ENCODE results near the gene TTF2.

TTF2 gene

DNA sequence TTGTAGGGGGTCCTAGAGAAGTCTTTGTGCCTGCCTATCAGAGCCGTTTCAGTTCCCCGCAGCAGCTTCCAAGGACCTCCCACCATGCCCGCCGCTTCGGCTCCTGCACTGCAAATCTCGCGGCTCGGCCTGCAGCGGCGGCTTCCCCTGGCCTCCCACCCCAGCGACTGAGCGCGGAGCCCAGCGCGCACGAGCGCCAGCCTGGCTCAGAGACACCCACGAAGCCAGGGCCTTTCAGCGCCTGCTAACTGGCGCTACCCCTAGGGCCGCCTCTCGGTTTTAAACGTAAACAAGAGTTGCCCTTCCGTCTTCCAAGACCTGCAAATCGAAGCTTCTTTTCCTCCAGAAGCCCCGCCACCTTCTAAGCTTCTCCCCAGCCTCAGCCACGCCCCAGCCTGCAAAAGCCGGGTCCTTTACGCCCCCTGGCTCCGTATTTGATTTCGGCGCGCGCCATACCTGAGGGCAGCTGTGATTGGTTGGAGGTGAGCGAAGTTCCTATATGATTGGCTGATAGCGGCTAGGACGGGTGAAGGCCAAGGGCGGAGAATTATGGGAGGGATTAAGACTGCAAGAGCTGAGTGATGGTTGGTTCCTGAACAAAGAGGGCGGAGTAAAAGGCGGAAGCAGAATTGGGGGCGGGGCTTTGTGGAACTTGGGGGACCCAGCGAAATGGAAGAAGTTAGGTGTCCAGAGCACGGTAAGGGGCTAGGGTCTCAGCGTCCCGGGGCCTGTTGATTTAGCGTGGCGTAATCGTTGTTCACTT lies at the start of gene TTF2:
TSS of gene TTF2 (plus strand) at position 649 of the 763 bp plus-strand sequence. CDS start at position 670, 21 bp downstream.
- FAIRE-seq (peak; percentile 99), DNase-seq (ENCODE audit: extremely low spot score, insufficient read length, low read depth) (peak; percentile 88)

DNA sequence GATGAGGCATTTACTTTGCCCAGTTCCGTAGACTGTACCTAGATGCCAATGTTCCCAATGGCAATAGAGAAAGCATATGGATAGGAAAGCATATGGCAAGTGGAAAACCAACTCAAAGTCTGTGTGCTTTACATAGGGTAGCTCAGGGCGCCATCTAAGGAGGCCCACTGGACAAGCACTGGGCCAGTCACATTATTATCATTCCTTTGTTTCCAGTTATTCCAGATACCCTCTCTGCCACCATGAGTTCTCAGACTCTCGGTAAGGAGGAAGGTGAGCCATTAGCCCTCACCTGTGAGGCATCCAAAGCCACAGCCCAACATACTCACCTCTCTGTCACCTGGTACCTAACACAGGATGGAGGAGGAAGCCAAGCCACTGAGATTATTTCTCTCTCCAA lies 48.8 kb upstream of the TTF2 start:
- FAIRE-seq (no peak), DNase-seq (ENCODE audit: extremely low spot score, insufficient read length, low read depth) (no peak)

DNA sequence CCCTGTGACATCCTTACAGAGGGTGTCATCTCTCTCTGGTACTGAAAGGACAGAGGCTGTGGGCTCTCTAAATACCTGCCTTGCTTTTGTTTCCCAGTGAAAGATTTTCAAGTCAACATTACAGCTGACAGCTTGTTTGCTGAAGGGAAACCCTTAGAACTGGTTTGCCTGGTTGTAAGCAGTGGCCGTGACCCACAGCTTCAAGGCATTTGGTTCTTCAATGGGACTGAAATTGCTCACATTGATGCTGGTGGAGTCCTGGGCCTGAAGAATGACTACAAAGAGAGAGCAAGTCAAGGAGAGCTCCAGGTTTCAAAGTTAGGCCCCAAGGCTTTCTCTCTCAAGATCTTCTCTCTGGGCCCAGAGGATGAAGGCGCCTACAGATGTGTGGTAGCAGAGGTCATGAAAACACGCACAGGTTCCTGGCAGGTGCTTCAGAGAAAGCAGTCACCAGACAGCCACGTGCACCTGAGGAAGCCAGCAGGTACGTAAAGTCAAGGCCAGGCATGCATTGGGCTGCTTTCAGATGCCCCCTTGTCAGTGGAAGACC lies 46.7 kb upstream of the TTF2 start:
- FAIRE-seq (no peak), DNase-seq (ENCODE audit: extremely low spot score, insufficient read length, low read depth) (no peak)

DNA sequence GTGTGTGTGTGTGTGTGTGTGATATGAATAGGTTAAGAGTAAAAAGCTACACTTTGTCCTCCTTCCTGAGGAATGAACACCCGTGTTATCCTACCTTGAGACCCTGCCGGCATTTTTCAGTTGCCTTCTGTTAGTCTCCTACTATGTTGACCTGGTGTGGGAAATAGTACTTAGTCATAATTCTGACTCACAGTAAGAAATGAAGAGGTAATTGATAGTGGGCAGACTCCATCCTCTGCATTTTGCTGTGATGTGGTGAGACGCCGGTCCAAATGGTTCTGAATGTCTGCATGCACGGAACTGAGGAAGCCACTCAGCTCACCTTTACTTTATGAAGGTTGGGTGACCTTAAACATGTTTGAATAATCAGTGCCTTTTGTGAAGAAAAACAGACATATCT lies 45.9 kb upstream of the TTF2 start:
- FAIRE-seq (no peak), DNase-seq (ENCODE audit: extremely low spot score, insufficient read length, low read depth) (no peak)

DNA sequence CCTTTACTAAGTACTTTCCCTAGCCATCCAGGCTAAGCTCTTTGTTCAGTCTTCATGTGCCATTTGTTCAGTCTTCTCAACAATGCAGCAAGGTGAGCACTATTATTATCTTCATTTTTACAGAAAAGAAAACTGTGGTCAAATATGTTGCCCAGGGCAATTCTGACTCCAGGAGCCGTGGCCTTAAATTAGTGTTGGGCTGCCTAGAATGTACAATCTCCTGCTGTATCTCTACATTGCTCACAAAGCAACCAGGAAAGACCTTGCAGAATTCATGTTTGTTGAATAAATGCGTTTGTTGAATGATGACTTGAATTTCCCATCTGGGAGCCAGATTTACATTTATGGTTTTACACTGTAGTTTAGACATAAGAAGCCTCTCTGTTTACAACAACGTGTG lies 44.4 kb upstream of the TTF2 start:
- no peak for FAIRE-seq

DNA sequence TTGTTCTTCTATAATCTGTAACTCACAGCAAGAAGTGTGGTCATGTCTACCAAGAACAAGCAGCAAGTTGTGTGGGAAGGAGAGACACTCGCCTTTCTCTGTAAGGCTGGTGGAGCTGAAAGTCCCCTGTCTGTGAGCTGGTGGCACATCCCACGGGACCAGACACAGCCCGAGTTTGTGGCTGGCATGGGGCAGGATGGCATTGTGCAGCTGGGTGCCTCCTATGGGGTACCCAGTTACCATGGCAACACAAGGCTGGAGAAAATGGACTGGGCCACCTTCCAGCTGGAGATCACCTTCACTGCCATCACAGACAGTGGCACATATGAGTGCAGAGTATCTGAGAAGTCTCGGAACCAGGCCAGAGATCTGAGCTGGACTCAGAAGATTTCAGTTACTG lies 43.1 kb upstream of the TTF2 start:
- FAIRE-seq (no peak), DNase-seq (ENCODE audit: extremely low spot score, insufficient read length, low read depth) (no peak)

More for the DNA sequence above, 44.4 kb upstream of the TTF2 start:
- no peak for DNase-seq (ENCODE audit: extremely low spot score, insufficient read length, low read depth)

DNA sequence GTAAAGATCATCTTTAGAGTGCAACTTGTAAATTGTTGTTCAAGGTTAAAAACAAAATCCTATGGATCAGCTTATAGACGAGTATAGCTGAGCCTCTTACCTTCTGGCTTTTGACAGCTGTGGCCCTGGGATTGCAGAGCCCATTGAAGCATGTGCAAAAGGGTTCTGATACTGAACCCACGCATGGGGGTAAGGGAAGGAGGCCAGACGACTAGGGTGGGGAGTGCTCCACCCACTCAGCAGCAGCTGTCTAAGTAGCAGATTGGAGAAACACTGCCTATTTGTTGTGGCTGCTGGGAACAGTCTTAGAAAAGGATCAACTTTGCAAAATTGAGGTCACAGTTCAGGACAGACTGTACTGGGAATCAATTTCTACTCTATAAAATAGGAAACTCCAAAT lies 42.5 kb upstream of the TTF2 start:
- no peak for FAIRE-seq

DNA sequence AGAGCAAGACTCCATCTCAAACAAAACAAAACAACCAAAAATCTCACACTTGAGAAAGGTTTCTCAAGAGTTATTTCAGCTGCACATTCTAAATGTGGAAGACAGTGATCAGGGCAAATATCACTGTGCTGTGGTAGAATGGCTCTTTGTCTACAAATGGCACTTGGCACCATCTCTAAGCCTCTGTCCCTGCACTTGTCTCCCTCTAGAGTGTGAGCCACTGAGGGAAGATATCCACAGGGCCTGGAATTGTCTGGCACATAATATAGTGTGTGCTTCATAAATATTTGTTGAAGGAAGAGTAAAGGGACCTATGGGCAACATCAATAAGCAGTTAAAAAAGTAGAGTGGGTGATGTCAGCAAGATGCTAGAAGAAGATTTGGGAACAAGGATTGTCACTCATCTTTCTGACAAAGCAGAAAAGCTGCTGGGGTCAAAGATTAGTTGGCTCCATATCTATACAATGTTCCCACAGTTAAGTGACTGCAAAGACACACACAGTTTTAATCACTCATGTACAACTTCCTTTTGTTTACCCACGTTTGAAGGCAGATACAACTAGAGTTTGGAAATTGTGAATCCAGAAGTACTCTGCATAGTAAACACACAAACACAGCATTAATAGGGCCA lies 39.5 kb upstream of the TTF2 start:
- FAIRE-seq (no peak), DNase-seq (ENCODE audit: extremely low spot score, insufficient read length, low read depth) (no peak)

More for the DNA sequence above, 42.5 kb upstream of the TTF2 start:
- no peak for DNase-seq (ENCODE audit: extremely low spot score, insufficient read length, low read depth)

DNA sequence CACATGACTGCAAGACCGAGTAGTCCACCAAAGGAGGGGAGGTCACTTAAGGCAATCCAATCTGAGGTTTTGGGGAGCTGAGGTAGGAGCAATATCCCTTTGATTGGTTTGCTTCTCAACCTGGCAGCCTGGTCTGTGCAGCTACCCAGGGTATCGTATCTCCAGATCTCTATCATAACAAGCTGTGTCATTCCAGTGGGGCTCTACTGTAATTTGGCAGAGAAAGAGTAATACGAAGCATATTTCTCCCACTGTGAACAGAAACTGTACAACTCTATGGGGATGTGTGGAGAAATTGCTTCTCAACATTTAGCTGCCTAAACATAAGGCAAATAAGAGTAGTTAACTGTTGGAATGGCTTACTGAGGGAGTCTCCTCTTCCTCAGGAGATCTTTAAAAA lies 38.0 kb upstream of the TTF2 start:
- DNase-seq (ENCODE audit: extremely low spot score, insufficient read length, low read depth) (no peak), FAIRE-seq (no peak)

DNA sequence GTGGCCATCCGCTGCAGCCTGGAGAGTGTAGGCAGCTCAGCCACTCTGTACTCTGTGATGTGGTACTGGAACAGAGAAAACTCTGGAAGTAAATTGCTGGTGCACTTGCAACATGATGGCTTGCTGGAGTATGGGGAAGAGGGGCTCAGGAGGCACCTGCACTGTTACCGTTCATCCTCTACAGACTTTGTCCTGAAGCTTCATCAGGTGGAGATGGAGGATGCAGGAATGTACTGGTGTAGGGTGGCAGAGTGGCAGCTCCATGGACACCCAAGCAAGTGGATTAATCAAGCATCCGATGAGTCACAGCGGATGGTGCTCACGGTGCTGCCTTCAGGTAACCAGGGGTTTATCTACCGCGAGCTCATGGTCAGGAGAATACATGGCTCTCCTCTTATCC lies 34.6 kb upstream of the TTF2 start:
- FAIRE-seq (no peak), DNase-seq (ENCODE audit: extremely low spot score, insufficient read length, low read depth) (no peak)

DNA sequence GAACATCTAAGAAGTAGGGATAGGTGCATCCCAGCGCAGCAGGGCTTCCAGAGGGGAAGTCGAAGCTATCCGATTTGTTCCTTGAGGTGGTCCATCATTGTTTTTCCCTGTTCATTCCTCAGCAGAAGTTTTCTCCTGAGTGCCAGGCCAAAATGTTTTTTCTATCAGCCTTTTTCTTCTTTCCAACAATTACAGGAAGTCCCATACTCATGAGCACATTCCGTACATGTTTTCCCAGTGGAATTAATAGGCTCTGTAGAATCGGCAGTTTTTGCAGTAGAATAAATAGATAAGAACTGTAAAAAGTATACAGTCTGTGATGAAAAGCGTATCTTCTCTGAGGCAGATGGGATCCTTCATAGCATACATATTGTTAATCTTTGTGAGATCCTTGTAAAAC lies 33.8 kb upstream of the TTF2 start:
- DNase-seq (ENCODE audit: extremely low spot score, insufficient read length, low read depth) (no peak), FAIRE-seq (no peak)

DNA sequence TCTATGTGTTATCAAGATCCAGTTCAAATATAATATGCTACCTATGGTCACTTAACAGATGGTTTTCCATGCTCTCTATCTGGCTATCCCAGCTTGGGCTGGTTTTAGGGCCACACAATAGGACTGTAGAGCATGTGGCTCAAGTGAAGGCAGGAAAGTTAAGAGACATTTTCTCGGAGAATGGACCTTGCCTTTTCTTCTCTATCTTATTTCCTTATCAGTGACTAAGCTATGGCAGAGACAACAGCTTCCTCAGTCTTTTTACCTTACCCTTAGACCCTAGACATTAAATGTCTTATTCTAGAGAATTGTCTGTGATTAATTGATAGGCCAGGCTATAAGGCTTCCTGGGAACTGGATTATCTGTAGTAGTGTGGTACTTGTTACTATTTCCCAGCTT lies 30.4 kb upstream of the TTF2 start:
- no peak for DNase-seq (ENCODE audit: extremely low spot score, insufficient read length, low read depth)
- FAIRE-seq: no peak

DNA sequence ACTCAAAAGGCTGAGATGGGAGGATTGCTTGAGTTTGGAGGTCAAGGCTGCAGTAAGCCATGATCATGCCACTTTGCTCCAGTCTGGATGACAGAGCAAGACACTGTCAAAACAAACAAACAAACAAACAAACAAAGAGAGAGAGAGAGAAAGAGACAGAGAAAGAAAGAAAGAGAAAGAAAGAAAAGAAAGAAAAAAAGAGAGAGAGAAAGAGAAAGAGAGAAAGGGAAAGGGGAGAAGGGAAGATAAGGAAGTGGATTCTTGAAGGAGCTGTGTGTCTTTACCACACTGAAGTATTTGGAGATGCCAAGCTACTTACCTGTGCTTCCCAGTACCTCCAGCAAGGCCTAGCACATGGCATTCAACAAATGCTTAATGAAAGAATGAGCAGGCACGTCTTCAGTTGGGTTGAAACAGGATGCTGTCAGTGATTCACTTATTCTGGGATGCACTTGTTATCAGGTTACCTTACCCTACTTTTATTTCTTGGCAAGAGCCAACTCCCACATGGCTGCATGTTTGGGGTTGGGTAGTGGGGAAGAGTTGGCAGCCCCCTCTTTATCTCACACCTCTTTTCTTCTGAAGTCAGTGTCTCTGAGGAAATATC lies 29.8 kb upstream of the TTF2 start:
- FAIRE-seq (no peak), DNase-seq (ENCODE audit: extremely low spot score, insufficient read length, low read depth) (no peak)

DNA sequence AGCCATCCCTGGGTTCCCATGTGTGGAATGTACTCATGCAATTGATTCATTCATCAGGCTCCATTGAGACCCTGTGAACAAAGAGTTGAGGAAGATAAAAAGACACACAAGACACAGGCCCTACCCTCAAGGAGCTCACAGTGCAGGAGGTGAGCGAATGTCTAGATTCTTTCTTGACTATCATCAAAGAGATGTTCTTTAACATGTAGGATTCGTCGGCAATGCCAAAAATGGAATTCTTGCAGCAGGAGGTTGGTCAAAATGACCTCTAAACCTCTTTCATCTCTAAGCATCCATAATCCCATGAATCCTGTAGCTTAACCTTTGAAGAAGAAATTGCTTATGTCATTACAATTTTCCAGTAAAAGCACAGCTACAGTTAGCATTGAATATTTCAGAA lies 27.9 kb upstream of the TTF2 start:
- FAIRE-seq: no peak

DNA sequence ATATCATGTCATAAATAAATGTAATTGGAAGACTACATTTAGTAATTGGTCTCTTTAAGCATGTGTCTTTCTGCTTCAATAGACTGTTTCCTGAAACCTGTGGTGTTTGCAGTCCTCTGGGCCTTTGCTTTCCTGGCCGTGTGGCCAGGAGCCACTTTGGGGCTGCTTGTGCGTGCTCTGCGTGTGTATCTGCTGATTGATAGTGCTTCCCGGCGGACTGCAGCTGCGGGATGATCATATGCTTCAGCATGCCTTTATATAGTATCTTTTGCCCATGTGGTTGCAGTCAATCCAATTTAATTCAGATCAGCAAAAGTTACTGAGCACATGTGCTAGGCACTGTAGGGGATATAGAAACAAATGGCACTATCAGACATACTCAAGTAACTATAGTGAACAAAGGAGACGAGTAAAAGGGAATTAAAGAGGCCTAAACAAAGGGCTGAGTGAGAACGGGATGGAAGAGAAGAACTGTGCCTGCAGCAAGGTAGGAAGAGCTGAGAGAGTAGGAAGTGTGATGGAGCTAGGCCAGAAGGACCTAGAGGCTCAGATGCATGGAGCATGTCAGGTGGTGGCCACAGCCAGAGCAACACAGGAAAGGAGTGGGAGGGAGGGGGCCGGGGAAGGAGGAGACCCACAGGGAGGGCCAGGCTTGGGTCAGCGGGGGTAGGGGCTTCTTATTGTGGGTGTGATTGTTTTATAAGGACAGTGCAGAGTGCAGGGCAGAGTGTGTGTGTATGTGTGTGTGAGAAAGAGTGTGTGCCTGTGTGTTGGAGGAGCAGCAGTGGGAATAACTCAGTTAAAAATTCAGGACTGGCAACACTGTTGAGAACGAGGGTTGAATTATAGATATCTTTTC lies 27.2 kb upstream of the TTF2 start:
- DNase-seq (ENCODE audit: extremely low spot score, insufficient read length, low read depth): no peak
- FAIRE-seq: no peak

More for the DNA sequence above, 27.9 kb upstream of the TTF2 start:
- no peak for DNase-seq (ENCODE audit: extremely low spot score, insufficient read length, low read depth)

DNA sequence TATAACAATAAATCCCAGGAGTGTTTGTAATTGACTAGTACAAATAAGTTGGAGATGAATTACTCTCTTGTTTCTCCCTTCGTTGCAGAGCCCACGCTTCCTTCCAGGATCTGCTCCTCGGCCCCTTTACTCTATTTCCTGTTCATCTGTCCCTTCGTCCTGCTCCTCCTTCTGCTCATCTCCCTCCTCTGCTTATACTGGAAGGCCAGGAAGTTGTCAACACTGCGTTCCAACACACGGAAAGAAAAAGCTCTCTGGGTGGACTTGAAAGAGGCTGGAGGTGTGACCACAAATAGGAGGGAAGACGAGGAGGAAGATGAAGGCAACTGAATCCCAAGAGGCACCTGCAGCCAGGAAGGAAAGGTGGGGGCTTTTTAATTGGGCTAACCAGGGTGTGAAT lies 26.4 kb upstream of the TTF2 start:
- DNase-seq (ENCODE audit: extremely low spot score, insufficient read length, low read depth) (no peak), FAIRE-seq (no peak)

DNA sequence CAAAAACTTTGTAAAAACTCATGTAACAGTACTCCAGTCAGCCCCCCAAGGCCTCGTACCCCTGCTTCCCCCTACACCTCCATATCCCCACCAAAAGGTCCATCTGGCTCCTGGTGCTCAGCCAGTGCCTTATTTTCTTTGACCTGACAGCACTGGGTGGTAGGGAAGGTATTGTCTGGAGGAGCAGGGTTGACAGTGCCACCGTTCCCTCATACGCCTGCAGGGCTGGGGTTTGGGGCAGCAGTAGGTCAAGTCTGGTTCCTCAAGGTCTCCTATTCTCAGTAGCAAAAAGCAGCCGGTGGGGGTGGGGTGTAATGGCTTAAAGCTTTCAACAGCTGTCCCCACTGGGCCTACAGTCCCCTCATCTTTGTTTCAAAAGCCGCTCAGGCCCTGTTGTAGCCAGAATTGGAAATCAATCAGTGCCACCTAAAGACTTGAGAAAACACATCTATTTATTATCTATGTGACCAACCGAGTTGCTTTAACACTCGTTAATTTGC lies 25.3 kb upstream of the TTF2 start:
- DNase-seq (ENCODE audit: extremely low spot score, insufficient read length, low read depth) (no peak), FAIRE-seq (no peak)

DNA sequence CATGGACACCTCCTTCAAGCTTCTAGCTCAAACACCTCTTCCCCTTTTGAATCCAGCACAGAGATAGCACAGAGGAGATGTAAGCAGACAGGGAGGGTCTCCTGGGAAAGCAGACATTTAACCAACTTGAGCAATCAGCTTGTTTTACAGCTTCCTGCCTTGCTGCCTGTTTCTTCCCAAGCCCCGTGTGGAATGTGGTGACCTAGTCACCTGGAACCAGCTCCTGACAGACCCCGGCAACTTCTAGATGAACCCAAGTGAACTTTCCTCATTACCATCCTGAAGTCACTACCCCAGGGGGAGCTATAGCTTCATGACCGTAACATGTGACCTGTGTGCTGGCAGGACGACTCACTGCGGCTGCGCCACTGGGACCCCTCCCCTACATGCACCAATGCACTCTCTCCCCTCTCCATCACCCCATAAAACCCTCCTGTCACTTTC lies 24.1 kb upstream of the TTF2 start:
- FAIRE-seq: no peak
- no peak for DNase-seq (ENCODE audit: extremely low spot score, insufficient read length, low read depth)

DNA sequence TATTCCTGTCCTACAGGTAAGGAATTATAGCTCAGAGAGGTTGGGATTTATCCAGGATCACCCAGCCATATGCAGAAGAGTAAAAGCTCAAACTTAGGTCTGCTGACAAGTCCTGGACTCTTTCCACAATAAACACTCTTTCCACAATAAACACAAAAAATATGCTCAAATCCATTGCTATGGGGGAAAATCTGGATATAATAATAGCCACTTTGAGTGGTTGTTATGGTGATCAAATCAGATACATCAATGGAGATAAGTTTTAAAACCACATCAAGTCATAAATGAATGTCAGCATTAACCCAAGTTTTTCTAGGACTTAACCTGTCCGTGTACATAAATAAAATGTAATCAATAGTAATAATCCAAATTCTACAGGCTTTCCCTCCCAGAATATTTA lies 22.3 kb upstream of the TTF2 start:
- FAIRE-seq: no peak
- DNase-seq (ENCODE audit: extremely low spot score, insufficient read length, low read depth): no peak

DNA sequence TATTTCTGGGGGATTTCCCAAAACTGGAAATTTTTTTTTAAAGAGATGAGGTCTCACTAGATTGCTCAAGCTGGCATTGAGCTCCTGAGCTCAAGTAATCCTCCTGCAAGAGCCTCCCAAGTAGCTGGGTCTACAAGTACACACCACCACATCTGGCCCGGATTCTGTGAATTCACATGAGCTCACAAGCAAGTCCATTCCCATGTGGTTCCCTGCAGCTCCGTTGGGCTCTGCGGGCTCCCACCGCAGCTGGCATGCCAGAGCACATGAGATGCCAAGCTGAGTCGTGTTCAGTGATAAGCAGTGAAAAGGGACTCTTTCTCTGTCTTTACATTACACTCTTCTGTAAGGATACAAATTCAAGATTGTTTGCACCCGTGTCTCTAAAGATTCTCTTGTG lies 21.9 kb upstream of the TTF2 start:
- FAIRE-seq: no peak
- no peak for DNase-seq (ENCODE audit: extremely low spot score, insufficient read length, low read depth)

Data from GM18507 (cell line).